ENCODE results near the gene ZC3HAV1.
A peak's percentile ranks its signal among the peaks of the same experiment; 100 is the strongest.

DNA sequence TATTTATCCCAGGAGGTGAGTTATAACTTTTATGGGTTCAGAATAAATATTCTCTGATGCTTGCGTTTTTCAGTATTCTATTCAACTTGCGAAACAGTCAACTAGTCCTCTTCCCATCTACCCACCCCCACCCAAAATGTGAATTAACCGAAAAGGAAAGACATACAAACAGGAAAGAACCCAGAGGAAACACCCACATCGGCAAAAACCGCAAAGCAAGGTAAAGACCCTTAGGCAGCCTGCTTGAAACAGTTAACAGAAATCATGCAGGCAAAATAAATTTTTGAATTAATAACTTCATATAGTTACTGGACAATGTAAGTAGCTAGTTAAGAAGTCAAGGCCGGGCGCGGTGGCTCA is 5.4 kb downstream of the ZC3HAV1 start:
- TF ChIP-seq, protein P1, sequence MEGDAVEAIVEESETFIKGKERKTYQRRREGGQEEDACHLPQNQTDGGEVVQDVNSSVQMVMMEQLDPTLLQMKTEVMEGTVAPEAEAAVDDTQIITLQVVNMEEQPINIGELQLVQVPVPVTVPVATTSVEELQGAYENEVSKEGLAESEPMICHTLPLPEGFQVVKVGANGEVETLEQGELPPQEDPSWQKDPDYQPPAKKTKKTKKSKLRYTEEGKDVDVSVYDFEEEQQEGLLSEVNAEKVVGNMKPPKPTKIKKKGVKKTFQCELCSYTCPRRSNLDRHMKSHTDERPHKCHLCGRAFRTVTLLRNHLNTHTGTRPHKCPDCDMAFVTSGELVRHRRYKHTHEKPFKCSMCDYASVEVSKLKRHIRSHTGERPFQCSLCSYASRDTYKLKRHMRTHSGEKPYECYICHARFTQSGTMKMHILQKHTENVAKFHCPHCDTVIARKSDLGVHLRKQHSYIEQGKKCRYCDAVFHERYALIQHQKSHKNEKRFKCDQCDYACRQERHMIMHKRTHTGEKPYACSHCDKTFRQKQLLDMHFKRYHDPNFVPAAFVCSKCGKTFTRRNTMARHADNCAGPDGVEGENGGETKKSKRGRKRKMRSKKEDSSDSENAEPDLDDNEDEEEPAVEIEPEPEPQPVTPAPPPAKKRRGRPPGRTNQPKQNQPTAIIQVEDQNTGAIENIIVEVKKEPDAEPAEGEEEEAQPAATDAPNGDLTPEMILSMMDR (IDR thresholded peaks at IDR 0.05; ENCODE audit: low read depth, low read length), result no peak
- peak; percentile 44 for TF ChIP-seq MYC (IDR thresholded peaks at IDR 0.05; ENCODE audit: low read depth, low read length)
- TF ChIP-seq POLR2A (IDR thresholded peaks at IDR 0.05; ENCODE audit: extremely low read depth, insufficient read length), result no peak
- TF ChIP-seq, protein P2, sequence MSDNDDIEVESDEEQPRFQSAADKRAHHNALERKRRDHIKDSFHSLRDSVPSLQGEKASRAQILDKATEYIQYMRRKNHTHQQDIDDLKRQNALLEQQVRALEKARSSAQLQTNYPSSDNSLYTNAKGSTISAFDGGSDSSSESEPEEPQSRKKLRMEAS (IDR thresholded peaks at IDR 0.05; ENCODE audit: low read depth, low read length), result peak; percentile 29; the same call in 1 of the 2 replicates

All from NB4 (cell line).